GM21717 (cell line): Measurements from ENCODE around the gene CFAP57.

Experiments
- ATAC-seq: cut with Tn5 transposase; IDR thresholded peaks from one replicate; pipeline ENCODE4 v1.9.1; 2021; ENCODE audit warnings: mild to moderate bottlenecking, moderate library complexity; ENCODE audit not compliant: unreplicated experiment

CFAP57 gene

GRCh38 chr1:43252225-43252624 is 80.1 kb downstream of the CFAP57 start:
- ATAC-seq: no peak

DNA sequence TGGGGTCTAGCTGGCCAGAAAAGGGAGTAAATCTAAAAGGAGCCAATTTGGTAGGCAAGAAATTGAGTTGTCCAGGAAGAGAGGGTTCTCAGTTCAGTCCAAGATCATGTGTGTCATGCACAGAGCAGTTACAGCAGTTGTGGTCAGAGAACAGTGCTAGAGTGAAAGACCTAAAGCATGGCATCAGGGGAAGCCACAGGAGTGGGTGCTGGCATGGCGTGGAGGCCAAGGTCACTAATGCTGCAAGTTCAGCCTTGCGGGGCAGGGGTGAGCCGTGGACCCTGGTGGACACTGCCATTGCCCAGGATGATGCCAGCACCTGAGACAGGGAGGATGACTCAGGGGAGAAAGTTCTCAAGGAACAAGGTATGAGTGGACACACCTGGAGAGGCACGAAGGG is 81.0 kb downstream of the CFAP57 start:
- no peak for ATAC-seq

GRCh38 chr1:43253876-43254275 is 81.7 kb downstream of the CFAP57 start:
- ATAC-seq: no peak

DNA sequence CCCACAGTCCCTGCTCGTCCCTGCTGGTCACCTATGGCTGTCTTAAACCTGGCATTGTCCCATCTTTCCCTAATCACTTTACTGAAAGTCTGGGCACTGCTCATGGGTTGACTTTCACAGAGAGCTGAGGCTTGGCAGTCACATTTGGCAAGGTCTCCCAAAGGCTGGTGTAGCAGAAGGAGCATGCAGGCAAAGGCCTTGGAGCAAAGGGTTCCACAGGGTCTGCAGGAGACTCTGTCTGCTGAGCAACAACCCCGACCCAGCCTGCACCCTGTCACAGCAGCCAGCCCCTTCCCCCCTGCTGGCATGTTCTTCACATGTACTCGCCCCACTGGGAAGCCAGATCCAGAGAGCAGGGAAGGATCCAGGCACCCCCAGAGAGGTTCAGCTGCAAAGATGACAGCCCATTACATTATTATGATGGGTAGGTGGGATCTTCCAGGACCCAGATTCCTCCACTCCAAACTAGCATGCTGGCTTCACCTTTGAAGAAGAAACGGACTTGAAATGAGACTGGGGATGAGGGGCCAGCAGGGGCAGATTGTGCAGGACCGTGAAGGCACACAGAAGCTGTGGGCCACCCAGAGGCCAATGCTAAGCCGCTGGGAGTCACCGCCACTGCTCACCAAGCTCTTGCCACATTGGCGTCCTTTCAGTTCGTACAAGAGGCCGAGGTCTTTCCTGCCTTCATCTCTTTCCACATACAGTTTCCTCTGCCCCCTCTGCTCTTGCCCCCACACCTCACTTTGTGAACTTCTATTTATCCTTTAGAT is 83.5 kb downstream of the CFAP57 start:
- ATAC-seq: no peak

GRCh38 chr1:43256675-43257570 is 84.8 kb downstream of the CFAP57 start:
- ATAC-seq: no peak

- no peak for ATAC-seq
Measured at GRCh38 chr1:43258370-43258769, 86.2 kb downstream of the CFAP57 start.

GRCh38 chr1:43265431-43265830 is 93.3 kb downstream of the CFAP57 start:
- ATAC-seq: no peak

DNA sequence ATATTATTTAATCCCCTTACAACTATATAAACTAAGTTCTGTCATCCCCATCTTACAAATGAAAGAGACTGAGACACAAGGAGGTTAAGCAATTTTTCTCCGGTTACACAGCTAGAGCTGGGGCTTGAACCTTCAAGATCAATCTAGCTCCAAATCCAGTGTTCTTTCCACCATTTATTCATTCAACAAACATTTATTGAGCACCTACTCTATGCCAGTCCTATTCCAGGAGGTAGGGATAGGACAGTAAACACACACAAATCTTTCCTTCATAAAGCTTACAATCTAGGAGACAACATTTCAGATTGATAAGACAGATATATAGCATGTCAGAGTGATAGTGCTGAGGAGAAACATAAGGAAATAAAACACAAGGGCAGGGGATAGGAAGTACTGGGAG is 94.8 kb downstream of the CFAP57 start:
- ATAC-seq: no peak

DNA sequence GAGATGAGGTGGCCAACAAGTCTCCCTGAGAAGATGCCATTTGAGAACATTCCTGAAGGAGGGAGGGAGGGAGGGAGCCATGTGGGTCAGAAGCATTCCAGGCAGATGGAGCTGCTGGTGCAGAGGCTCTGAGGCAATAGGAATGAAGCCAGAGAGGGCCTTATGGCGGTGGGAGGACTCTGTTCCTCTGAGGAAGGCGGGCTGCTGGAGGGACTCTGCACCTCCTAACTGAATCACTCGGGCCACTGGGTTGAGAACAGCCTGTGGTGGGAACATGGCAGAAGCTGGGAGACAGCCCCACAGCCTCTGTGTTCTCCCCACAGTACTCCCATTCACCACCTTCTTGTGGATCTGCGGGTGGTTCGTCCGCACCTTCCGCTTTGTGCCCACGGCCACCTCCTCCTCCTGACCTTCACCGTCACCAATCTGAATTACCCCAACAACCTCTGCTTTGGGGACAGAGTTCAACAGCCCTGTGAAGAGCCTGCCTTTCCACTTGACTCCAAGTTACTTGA is 95.2 kb downstream of the CFAP57 start:
- ATAC-seq: no peak

- no peak for ATAC-seq
Measured at GRCh38 chr1:43267818-43268425, 95.8 kb downstream of the CFAP57 start.

- no peak for ATAC-seq
Measured at GRCh38 chr1:43269627-43270375, 97.7 kb downstream of the CFAP57 start, which contains the start of gene TMEM125. Gene TMEM125, plus strand, starts transcription at chr1:43269983. Its CDS starts 2,740 bp downstream, at chr1:43272723.

- no peak for ATAC-seq
Measured at GRCh38 chr1:43270421-43271095, 98.4 kb downstream of the CFAP57 start.

GRCh38 chr1:43271186-43272118 is 99.3 kb downstream of the CFAP57 start:
- no peak for ATAC-seq

GRCh38 chr1:43272161-43272560 is 100.0 kb downstream of the CFAP57 start:
- no peak for ATAC-seq

DNA sequence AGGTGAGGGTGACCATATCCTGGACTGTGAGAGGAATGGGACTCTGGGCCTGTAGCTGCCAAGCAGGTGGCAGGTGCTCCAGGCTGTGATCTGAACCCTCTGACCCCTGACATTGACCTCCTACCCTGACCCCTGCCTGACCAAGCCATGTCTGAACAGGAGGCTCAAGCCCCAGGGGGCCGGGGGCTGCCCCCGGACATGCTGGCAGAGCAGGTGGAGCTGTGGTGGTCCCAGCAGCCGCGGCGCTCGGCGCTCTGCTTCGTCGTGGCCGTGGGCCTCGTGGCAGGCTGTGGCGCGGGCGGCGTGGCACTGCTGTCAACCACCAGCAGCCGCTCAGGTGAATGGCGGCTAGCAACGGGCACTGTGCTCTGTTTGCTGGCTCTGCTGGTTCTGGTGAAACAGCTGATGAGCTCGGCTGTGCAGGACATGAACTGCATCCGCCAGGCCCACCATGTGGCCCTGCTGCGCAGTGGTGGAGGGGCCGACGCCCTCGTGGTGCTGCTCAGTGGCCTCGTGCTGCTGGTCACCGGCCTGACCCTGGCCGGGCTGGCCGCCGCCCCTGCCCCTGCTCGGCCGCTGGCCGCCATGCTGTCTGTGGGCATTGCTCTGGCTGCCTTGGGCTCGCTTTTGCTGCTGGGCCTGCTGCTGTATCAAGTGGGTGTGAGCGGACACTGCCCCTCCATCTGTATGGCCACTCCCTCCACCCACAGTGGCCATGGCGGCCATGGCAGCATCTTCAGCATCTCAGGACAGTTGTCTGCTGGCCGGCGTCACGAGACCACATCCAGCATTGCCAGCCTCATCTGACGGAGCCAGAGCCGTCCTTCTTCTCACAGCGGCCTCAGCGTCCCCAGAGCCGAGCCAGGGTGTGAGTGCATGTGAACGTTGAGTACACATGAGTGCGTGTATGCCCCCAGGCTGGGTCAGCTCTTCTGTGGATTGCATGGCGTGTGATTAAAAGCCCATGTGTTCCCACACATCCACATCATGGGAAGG is 100.7 kb downstream of the CFAP57 start:
- ATAC-seq: no peak

DNA sequence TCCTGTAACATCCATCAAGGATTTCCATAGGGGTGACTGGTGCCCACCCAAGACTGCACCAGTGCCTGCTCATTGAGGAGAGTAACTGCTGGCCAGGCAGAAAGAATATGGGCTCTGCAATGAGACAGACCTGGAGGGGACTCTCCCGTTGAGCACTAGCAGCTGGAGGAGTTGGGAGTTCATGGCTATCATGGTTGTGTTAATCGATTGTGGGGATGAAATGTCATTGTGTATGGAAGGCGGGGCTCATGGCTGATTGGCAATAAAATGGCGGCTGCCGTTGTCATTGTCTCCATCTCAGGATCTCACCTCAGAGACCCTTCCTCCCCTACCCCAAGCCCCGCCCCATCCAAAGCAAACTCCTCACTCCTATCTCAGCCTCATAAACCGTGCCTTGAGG is 101.6 kb downstream of the CFAP57 start:
- no peak for ATAC-seq

GRCh38 chr1:43274125-43274803 is 102.1 kb downstream of the CFAP57 start:
- no peak for ATAC-seq
